ENCODE data around the gene MGAT5B.

DNA sequence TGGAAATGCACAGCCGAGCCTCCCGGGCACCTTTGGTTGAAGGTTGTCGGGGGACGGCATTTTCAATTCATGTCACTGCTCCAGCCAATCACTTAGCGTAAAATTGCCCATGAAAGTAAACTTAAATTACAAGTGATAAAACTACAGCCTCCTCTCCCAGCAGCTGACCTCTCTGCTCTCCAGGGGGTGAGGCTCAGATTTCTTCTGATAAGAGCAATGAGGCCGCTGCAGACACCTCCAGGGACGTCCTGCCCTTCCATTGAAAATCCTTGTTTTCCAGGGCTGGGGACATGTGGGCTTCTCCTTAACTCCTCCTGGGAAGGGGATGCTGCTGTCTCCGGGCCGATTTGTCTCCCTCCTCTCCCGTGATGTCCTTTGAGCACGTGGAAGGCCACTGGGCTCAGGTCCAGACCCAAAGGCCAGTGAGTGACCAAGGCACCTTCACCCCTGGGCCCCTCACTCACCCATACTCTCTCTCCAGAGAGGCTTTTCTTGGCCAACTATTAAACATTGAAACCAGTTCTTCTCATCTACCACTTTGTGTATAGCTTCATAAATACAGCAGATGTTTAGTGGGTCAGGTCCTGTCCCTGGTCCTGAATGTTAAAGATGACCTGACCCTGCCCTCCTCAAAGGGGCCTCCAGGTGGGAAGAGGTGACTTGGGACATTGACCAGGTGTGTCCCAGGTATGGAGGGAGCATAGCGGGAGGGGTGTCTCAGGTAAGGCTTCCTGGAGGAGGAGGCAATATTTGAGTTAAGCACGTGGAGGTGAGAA lies 52.3 kb downstream of the MGAT5B start:
- no peak for TF ChIP-seq CREB1 (IDR thresholded peaks at IDR 0.05; ENCODE audit: low read depth)
- TF ChIP-seq, protein P1, sequence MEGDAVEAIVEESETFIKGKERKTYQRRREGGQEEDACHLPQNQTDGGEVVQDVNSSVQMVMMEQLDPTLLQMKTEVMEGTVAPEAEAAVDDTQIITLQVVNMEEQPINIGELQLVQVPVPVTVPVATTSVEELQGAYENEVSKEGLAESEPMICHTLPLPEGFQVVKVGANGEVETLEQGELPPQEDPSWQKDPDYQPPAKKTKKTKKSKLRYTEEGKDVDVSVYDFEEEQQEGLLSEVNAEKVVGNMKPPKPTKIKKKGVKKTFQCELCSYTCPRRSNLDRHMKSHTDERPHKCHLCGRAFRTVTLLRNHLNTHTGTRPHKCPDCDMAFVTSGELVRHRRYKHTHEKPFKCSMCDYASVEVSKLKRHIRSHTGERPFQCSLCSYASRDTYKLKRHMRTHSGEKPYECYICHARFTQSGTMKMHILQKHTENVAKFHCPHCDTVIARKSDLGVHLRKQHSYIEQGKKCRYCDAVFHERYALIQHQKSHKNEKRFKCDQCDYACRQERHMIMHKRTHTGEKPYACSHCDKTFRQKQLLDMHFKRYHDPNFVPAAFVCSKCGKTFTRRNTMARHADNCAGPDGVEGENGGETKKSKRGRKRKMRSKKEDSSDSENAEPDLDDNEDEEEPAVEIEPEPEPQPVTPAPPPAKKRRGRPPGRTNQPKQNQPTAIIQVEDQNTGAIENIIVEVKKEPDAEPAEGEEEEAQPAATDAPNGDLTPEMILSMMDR (IDR thresholded peaks at IDR 0.05 in 2 of 3, conservative IDR thresholded peaks at IDR 0.05 in 1 of 3; ENCODE audit: control insufficient read depth in 2 of 3, extremely low read depth in 1 of 3, insufficient read depth in 1 of 3, low read depth in 3 of 3, low read length in 3 of 3) = no peak
- no peak for TF ChIP-seq ZNF24 (IDR thresholded peaks at IDR 0.05)
- no peak for TF ChIP-seq CHD4 (IDR thresholded peaks at IDR 0.05)
- TF ChIP-seq FOS (IDR thresholded peaks at IDR 0.05; ENCODE audit: borderline replicate concordance, extremely low read depth, insufficient read length) = no peak
- TF ChIP-seq, protein P2, sequence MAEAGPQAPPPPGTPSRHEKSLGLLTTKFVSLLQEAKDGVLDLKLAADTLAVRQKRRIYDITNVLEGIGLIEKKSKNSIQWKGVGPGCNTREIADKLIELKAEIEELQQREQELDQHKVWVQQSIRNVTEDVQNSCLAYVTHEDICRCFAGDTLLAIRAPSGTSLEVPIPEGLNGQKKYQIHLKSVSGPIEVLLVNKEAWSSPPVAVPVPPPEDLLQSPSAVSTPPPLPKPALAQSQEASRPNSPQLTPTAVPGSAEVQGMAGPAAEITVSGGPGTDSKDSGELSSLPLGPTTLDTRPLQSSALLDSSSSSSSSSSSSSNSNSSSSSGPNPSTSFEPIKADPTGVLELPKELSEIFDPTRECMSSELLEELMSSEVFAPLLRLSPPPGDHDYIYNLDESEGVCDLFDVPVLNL (IDR thresholded peaks at IDR 0.05; ENCODE audit: low read depth, low read length) = no peak
- no peak for TF ChIP-seq EGR1 (IDR thresholded peaks at IDR 0.05; ENCODE audit: borderline replicate concordance in 1 of 2, low read depth in 2 of 2, low read length in 2 of 2)
- no peak for TF ChIP-seq FOXM1 (IDR thresholded peaks at IDR 0.05; ENCODE audit: low read depth, low read length)
- TF ChIP-seq, protein P3, sequence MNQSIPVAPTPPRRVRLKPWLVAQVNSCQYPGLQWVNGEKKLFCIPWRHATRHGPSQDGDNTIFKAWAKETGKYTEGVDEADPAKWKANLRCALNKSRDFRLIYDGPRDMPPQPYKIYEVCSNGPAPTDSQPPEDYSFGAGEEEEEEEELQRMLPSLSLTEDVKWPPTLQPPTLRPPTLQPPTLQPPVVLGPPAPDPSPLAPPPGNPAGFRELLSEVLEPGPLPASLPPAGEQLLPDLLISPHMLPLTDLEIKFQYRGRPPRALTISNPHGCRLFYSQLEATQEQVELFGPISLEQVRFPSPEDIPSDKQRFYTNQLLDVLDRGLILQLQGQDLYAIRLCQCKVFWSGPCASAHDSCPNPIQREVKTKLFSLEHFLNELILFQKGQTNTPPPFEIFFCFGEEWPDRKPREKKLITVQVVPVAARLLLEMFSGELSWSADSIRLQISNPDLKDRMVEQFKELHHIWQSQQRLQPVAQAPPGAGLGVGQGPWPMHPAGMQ (IDR thresholded peaks at IDR 0.05; ENCODE audit: borderline replicate concordance) = no peak
- TF ChIP-seq PAX5 (IDR thresholded peaks at IDR 0.05; ENCODE audit: borderline replicate concordance, low read depth, low read length) = no peak
- no peak for TF ChIP-seq CHD2 (IDR thresholded peaks at IDR 0.05; ENCODE audit: borderline replicate concordance, low read depth, low read length)
- TF ChIP-seq POLR2A (IDR thresholded peaks at IDR 0.05; ENCODE audit: low read depth, low read length) = no peak
- TF ChIP-seq CEBPB (IDR thresholded peaks at IDR 0.05; ENCODE audit: borderline replicate concordance in 1 of 2, low read depth in 2 of 2, low read length in 2 of 2) = no peak
